B cell (primary cell): ENCODE results near the gene SLC25A29. TPM values are rescaled to one million over a fixed set of nuclear protein-coding genes. Genes with fewer than 3 reads are reported as not detected.

Experiments
- ATAC-seq: fragments of 200-7000 bp; cut with Tn5 transposase; one replicate; pipeline ENCODE4 v1.10.0; 2021; ENCODE audit warnings: low read depth, mild to moderate bottlenecking, moderate number of reproducible peaks, moderate library complexity
- CTCF ChIA-PET: fragments of 350-600 bp; sonication (Branson Sonifier 250); formaldehyde crosslinking; loops from one replicate; lab custom pipeline; 2021; ENCODE audit warnings: antibody characterized with exemption, inconsistent platforms; lab: Charles Lee
- POLR2A ChIA-PET: fragments of 350-600 bp; sonication (Branson Sonifier 250); formaldehyde crosslinking; loops from one replicate; lab custom pipeline; 2021; ENCODE audit warnings: antibody characterized with exemption; lab: Charles Lee
- DNase-seq: peaks from one replicate; pipeline ENCODE4 v3.0.0; 2013
- H2AFZ ChIP-seq: 2 replicates; pipeline ENCODE4 v1.6.1; 2012; ENCODE audit warnings: mild to moderate bottlenecking, low read depth, low read length; ENCODE audit not compliant: insufficient read depth, poor library complexity, severe bottlenecking
- H3K27ac ChIP-seq, 2 donors: 1 replicate in 1 of 2; 2 replicates in 1 of 2; pipeline ENCODE4 v1.5.1; 2012 to 2013; ENCODE audit warnings: low read length in 2 of 2, mild to moderate bottlenecking in 2 of 2, moderate library complexity in 1 of 2
- H3K27me3 ChIP-seq, 4 experiments: fragments of 200-600 bp in 1 of 4; sonication (generic) in 1 of 4; replicated peaks in 1 of 4; 1 replicate in 2 of 4; 2 replicates in 2 of 4; pipeline versions ENCODE4 v1.6.1 to v1.7.0; 2013 to 2016; ENCODE audit warnings: low read length in 3 of 4, mild to moderate bottlenecking in 2 of 4, mixed read lengths in 1 of 4, moderate library complexity in 1 of 4; ENCODE audit not compliant: insufficient read depth in 4 of 4, control insufficient read depth in 3 of 4; ENCODE audit errors: control extremely low read depth in 1 of 4
- H3K36me3 ChIP-seq, 2 experiments: replicated peaks in 1 of 2; 1 replicate in 1 of 2; 2 replicates in 1 of 2; pipeline versions ENCODE4 v1.6.1 to v1.7.1; 2013; ENCODE audit warnings: low read length in 1 of 2; ENCODE audit not compliant: insufficient read depth in 2 of 2, control insufficient read depth in 1 of 2; ENCODE audit errors: control extremely low read depth in 1 of 2, extremely low read depth in 1 of 2
- H3K4me1 ChIP-seq, 2 donors: fragments of 200-600 bp in 1 of 2; sonication (generic) in 1 of 2; 1 replicate in 1 of 2; 2 replicates in 1 of 2; pipeline versions ENCODE4 v1.5.1 to v1.6.1; 2013 to 2017; ENCODE audit warnings: low read length in 2 of 2; ENCODE audit not compliant: control insufficient read depth in 2 of 2, insufficient read depth in 2 of 2
- H3K4me2 ChIP-seq: replicated peaks from 2 replicates; pipeline ENCODE3; 2012; ENCODE audit warnings: mild to moderate bottlenecking, low read depth, low read length; ENCODE audit not compliant: poor library complexity, severe bottlenecking
- H3K4me3 ChIP-seq, 5 experiments: fragments of 200-600 bp in 1 of 5; sonication (generic) in 1 of 5; 1 replicate in 3 of 5; 2 replicates in 2 of 5; pipeline versions ENCODE4 v1.5.1 to v1.7.0; 2011 to 2016; ENCODE audit warnings: low read length in 4 of 5, mild to moderate bottlenecking in 4 of 5, low read depth in 2 of 5, control low read depth in 1 of 5, moderate library complexity in 1 of 5; ENCODE audit not compliant: insufficient read depth in 1 of 5; ENCODE audit errors: control extremely low read depth in 1 of 5, extremely low read depth in 1 of 5
- H3K79me2 ChIP-seq: fragments of 200-600 bp; sonication (generic); one replicate; pipeline ENCODE4 v1.6.0; 2016; ENCODE audit warnings: low read length; ENCODE audit not compliant: control insufficient read depth, insufficient read depth
- H3K9ac ChIP-seq: fragments of 200-600 bp; sonication (generic); 2 replicates; pipeline ENCODE4 v1.6.1; 2017; ENCODE audit warnings: mild to moderate bottlenecking, low read length, moderate library complexity
- H3K9me3 ChIP-seq, 3 donors: one replicate each; pipeline versions ENCODE4 v1.6.1 to v1.7.1; 2013; ENCODE audit warnings: low read length in 2 of 3; ENCODE audit not compliant: control insufficient read depth in 2 of 3, insufficient read depth in 1 of 3; ENCODE audit errors: control extremely low read depth in 1 of 3
- H4K20me1 ChIP-seq: 2 replicates; pipeline ENCODE4 v1.6.0; 2012; ENCODE audit warnings: mild to moderate bottlenecking, low read length; ENCODE audit not compliant: insufficient read depth, control insufficient read depth, poor library complexity, severe bottlenecking
- H3K27ac Mint-ChIP-seq: one replicate; pipeline ENCODE4 v1.8.0; 2021; ENCODE audit warnings: mixed read lengths
- H3K27me3 Mint-ChIP-seq: one replicate; pipeline ENCODE4 v1.8.0; 2021; ENCODE audit warnings: mixed read lengths
- H3K4me1 Mint-ChIP-seq: one replicate; pipeline ENCODE4 v1.8.0; 2021; ENCODE audit warnings: mixed read lengths
- H3K4me3 Mint-ChIP-seq: one replicate; pipeline ENCODE4 v1.8.0; 2021; ENCODE audit warnings: mixed read lengths
- H3K9me3 Mint-ChIP-seq: one replicate; pipeline ENCODE4 v1.8.0; 2022; ENCODE audit warnings: mixed read lengths; ENCODE audit not compliant: insufficient read depth
- CTCF ChIP-seq: fragments of 200-600 bp; IDR thresholded peaks from one replicate; pipeline ENCODE4 v1.8.0; 2022; ENCODE audit warnings: antibody characterized with exemption, mild to moderate bottlenecking
- EZH2 ChIP-seq: IDR thresholded peaks from 2 replicates; pipeline ENCODE4 v1.6.1; 2012; ENCODE audit warnings: borderline replicate concordance, low read depth, mild to moderate bottlenecking, moderate library complexity, low read length; ENCODE audit not compliant: insufficient read depth, poor library complexity, severe bottlenecking
- WGBS: methylation state at CpG from one replicate; pipeline ENCODE4 v1.1.5; 2013; ENCODE audit warnings: missing lambda C conversion rate; ENCODE audit not compliant: insufficient coverage; 5-methylcytosine and 5-hydroxymethylcytosine counted together
- intact Hi-C: fragments of 100-400 bp; cut with micrococcal nuclease; formaldehyde crosslinking; loops from one replicate; pipeline ENCODE4 v1.10.0; 2022
- polyA plus RNA-seq: library from polyadenylated mRNA; depleted of rRNA; stranded (reverse); fragments of >200 nt; gene quantifications from 2 replicates; pipeline ENCODE4 v1.2.3, GENCODE V29; 2012
- total RNA-seq, 2 donors: library from RNA; stranded (reverse); fragments of 120-200 nt in 1 of 2; gene quantifications; 1 replicate in 1 of 2; 2 replicates in 1 of 2; pipeline versions ENCODE4 v1.2.3 to v1.2.4, GENCODE V29; 2013 to 2022

The SLC25A29 gene
- total and polyA plus RNA-seq, 2 donors (not counting 1 experiment from before 2014, with no cell fraction given): 15.1 to 99.9 TPM

GRCh38 chr14:100342195-100342594 is 36.0 kb upstream of the SLC25A29 start:
- H3K4me3 ChIP-seq: no peak overlapping the region
- H3K27me3 ChIP-seq: no peaks in the 10 kb centered on the region
- H4K20me1 ChIP-seq: no peaks in the 10 kb centered on the region
- no peaks in the 10 kb centered on the region for H3K27me3 Mint-ChIP-seq
- peak overlapping the region; percentile 60 for H3K4me2 ChIP-seq
- peak overlapping the region; percentile 74 for H3K27ac Mint-ChIP-seq
- H3K27ac ChIP-seq: peak overlapping the region in 1 of 2 donors; percentile 78
- intact Hi-C loops: loop anchor here (5.0 kb wide), 1 partner anchor 35 kb away; the partner anchor contains the start of gene WDR25
- ATAC-seq (no peak), DNase-seq (no peak)
- ChIA-PET POLR2A (no interaction called here), CTCF (interaction anchor here (0.6 kb wide), 1 partner anchor 132 kb away, joined by 3 read pairs; no protein-coding TSS in a partner anchor)
- WGBS: 97% methylated on average over 8 of the region's 11 CpGs
- peaks cover 3 to 9% of the 10 kb centered on the region in 2 experiments for H3K36me3 ChIP-seq
- H3K4me1 Mint-ChIP-seq: peaks cover 24% of the 10 kb centered on the region
- no peaks in the 10 kb centered on the region for H3K9me3 Mint-ChIP-seq
- H3K4me1 ChIP-seq: peaks cover 15 to 22% of the 10 kb centered on the region in 2 donors
- no peak for TF ChIP-seq CTCF
- no peak for TF ChIP-seq EZH2
- H3K9ac ChIP-seq: no peak overlapping the region
- H2AFZ ChIP-seq: no peak overlapping the region
- peak overlapping the region; percentile 8 for H3K4me3 Mint-ChIP-seq
- no peaks in the 10 kb centered on the region for H3K79me2 ChIP-seq
- H3K9me3 ChIP-seq: peaks cover 0 to 1% (median 0%) of the 10 kb centered on the region in 3 donors

DNA sequence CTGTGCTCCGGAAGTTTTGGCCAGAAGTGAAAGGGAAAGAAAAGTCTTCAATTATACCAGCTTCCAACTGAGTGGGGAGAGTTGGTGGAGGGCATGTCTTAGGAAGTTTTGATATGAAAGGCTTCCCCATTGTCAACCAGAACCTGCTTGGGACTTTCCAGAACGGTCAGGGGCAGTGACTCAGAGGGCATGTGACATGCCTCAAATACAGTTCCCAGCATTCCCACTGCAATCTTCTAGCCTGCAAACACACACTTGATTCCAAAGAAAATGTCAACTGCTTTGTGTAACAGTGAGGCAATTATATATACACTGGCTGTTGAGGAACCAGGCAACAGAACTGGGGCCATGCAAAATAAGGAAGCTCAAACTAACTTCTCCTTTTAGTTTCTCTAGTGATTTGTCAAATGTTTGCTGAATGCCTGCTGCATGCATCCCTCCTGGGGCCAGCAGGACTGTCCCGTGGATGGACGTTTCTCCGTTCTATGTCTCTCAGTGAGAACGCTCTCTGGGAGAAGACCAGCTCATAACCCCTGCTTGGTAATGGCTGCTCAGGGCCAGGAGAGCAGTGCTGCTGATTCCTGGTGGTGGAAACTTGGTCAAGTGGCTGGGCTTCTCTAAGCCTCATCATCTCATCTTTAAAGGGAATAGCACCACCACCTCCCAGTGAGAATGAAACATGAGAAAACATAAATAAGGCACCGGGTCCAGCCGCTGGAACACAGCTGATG is 35.2 kb upstream of the SLC25A29 start:
- peak overlapping the region; percentile 60 for H3K4me2 ChIP-seq
- no peaks in the 10 kb centered on the region for H3K27me3 ChIP-seq
- CTCF ChIA-PET: interaction anchor here (0.9 to 1.9 kb wide), 7 partner anchors 23 to 105 kb away, joined by 3 to 10 read pairs (median 4); a partner anchor contains a TSS
- peak overlapping the region; percentile 62 for H3K4me3 Mint-ChIP-seq
- TF ChIP-seq EZH2: no peak
- TF ChIP-seq CTCF: no peak
- peak; percentile 69 for DNase-seq
- H3K9me3 ChIP-seq: peaks cover 0 to 3% (median 0%) of the 10 kb centered on the region in 3 donors
- intact Hi-C loops: loop anchor here (1.0 to 5.0 kb wide), 3 partner anchors 23 to 57 kb away; partner anchors contain the start of gene WDR25
- H3K9ac ChIP-seq: peak overlapping the region; percentile 9
- H3K79me2 ChIP-seq: no peaks in the 10 kb centered on the region
- WGBS: 0% methylated on average over 4 of the region's 8 CpGs
- H3K4me1 ChIP-seq: peaks cover 15 to 22% of the 10 kb centered on the region in 2 donors
- H3K9me3 Mint-ChIP-seq: no peaks in the 10 kb centered on the region
- H3K36me3 ChIP-seq: peaks cover 4 to 6% of the 10 kb centered on the region in 2 experiments
- peak; percentile 95 for ATAC-seq
- H3K27me3 Mint-ChIP-seq: no peaks in the 10 kb centered on the region
- peaks cover 24% of the 10 kb centered on the region for H3K4me1 Mint-ChIP-seq
- POLR2A ChIA-PET: interaction anchor here (0.6 to 1.3 kb wide), 3 partner anchors 9 to 81 kb away, joined by 3 read pairs; no protein-coding TSS in a partner anchor
- peak overlapping the region in 1 of 5 experiments; percentile 19 for H3K4me3 ChIP-seq
- no peaks in the 10 kb centered on the region for H4K20me1 ChIP-seq
- H2AFZ ChIP-seq: peak overlapping the region; percentile 57
- H3K27ac ChIP-seq: peak overlapping the region; percentile 75 to 78
- peak overlapping the region; percentile 93 for H3K27ac Mint-ChIP-seq
